Measurements from ENCODE around the gene MTA3. TPM values are rescaled to one million over a fixed set of nuclear protein-coding genes. Genes with fewer than 3 reads are reported as not detected.

Gene MTA3
- total and polyA plus RNA-seq, 7 experiments from 2014 or later, result 23.9 to 49.1 (median 30.5) TPM

- intact Hi-C loops (cut with micrococcal nuclease), result no loop called here
- CTCF ChIA-PET, result no interaction called here
- DNase-seq (no peak), ATAC-seq (no peak)
- Mint-ChIP-seq H3K4me1 (peaks cover 0 to 3% (median 0%) of the 10 kb centered on the region in 7 donors), H3K27ac (no peak overlapping the region), H3K27me3 (no peaks in the 10 kb centered on the region), H3K4me3 (no peak overlapping the region), H3K9me3 (peaks cover 0 to 3% (median 0%) of the 10 kb centered on the region in 11 donors), H3K36me3 (peaks cover 7 to 34% (median 10%) of the 10 kb centered on the region in 5 donors)
- Histone ChIP-seq H3K27ac (ENCODE audit: low read depth, low read length) (no peak overlapping the region), H3K9me3 (ENCODE audit: control insufficient read depth in 2 of 3, low read length in 3 of 3) (no peaks in the 10 kb centered on the region), H3K4me1 (ENCODE audit: control insufficient read depth in 2 of 2, insufficient read depth in 2 of 2, low read length in 2 of 2) (no peaks in the 10 kb centered on the region), H3K4me3 (ENCODE audit: low read length) (no peak overlapping the region), H3K27me3 (ENCODE audit: control insufficient read depth in 2 of 2, insufficient read depth in 2 of 2, low read length in 2 of 2) (no peaks in the 10 kb centered on the region), H3K36me3 (ENCODE audit: control insufficient read depth in 2 of 3, insufficient read depth in 3 of 3, low read length in 3 of 3) (no peaks in the 10 kb centered on the region)
- POLR2A ChIA-PET, result no interaction called here
Observed at GRCh38 chr2:42714686-42715085, 146.3 kb downstream of the MTA3 start.

- H3K4me1 Mint-ChIP-seq, result peaks cover 0 to 14% (median 0%) of the 10 kb centered on the region in 7 donors
- H3K27me3 Mint-ChIP-seq, result no peaks in the 10 kb centered on the region
- H3K36me3 Mint-ChIP-seq, result peaks cover 7 to 43% (median 31%) of the 10 kb centered on the region in 5 donors
- H3K36me3 ChIP-seq (ENCODE audit: control insufficient read depth in 2 of 3, insufficient read depth in 3 of 3, low read length in 3 of 3), result peaks cover 0 to 29% (median 0%) of the 10 kb centered on the region in 3 experiments
- ChIA-PET CTCF (interaction anchor here (0.6 to 0.8 kb wide), 2 partner anchors 58 to 70 kb away, joined by 3 read pairs; partner anchors contain the start of gene HAAO), POLR2A (interaction anchor here (0.5 kb wide), 1 partner anchor 1621 kb away, joined by 3 read pairs; no protein-coding TSS in a partner anchor)
- H3K4me3 Mint-ChIP-seq, result no peak overlapping the region
- H3K9me3 Mint-ChIP-seq, result no peaks in the 10 kb centered on the region
- H3K27ac Mint-ChIP-seq, result no peak overlapping the region
- H3K9me3 ChIP-seq (ENCODE audit: control insufficient read depth in 2 of 3, low read length in 3 of 3), result no peaks in the 10 kb centered on the region
- intact Hi-C loops (cut with micrococcal nuclease), result no loop called here
- ATAC-seq, result no peak
- H3K27me3 ChIP-seq (ENCODE audit: control insufficient read depth in 2 of 2, insufficient read depth in 2 of 2, low read length in 2 of 2), result no peaks in the 10 kb centered on the region
- no peak overlapping the region for H3K27ac ChIP-seq (ENCODE audit: low read depth, low read length)
- DNase-seq, result no peak
- no peaks in the 10 kb centered on the region for H3K4me1 ChIP-seq (ENCODE audit: control insufficient read depth in 2 of 2, insufficient read depth in 2 of 2, low read length in 2 of 2)
- H3K4me3 ChIP-seq (ENCODE audit: low read length), result no peak overlapping the region
Observed at GRCh38 chr2:42721898-42722297, 153.5 kb downstream of the MTA3 start.

GRCh38 chr2:42722320-42723190 is 154.1 kb downstream of the MTA3 start:
- Mint-ChIP-seq H3K9me3 (no peaks in the 10 kb centered on the region), H3K27ac (peak overlapping the region in 1 of 9 donors; percentile 64), H3K4me1 (peaks cover 0 to 14% (median 0%) of the 10 kb centered on the region in 7 donors), H3K27me3 (no peaks in the 10 kb centered on the region), H3K36me3 (peaks cover 7 to 48% (median 37%) of the 10 kb centered on the region in 5 donors), H3K4me3 (no peak overlapping the region)
- no peak overlapping the region for H3K4me3 ChIP-seq (ENCODE audit: low read length)
- no peaks in the 10 kb centered on the region for H3K4me1 ChIP-seq (ENCODE audit: control insufficient read depth in 2 of 2, insufficient read depth in 2 of 2, low read length in 2 of 2)
- peak; percentile 83 for ATAC-seq
- intact Hi-C loops (cut with micrococcal nuclease), result no loop called here
- ChIA-PET POLR2A (interaction anchor here (0.5 kb wide), 1 partner anchor 1620 kb away, joined by 3 read pairs; no protein-coding TSS in a partner anchor), CTCF (interaction anchor here (0.8 kb wide), 1 partner anchor 70 kb away, joined by 3 read pairs; the partner anchor contains the start of gene HAAO)
- peak in 1 of 9 donors; percentile 25 for DNase-seq
- H3K36me3 ChIP-seq (ENCODE audit: control insufficient read depth in 2 of 3, insufficient read depth in 3 of 3, low read length in 3 of 3), result peaks cover 0 to 34% (median 0%) of the 10 kb centered on the region in 3 experiments
- H3K9me3 ChIP-seq (ENCODE audit: control insufficient read depth in 2 of 3, low read length in 3 of 3), result no peaks in the 10 kb centered on the region
- H3K27me3 ChIP-seq (ENCODE audit: control insufficient read depth in 2 of 2, insufficient read depth in 2 of 2, low read length in 2 of 2), result no peaks in the 10 kb centered on the region
- no peak overlapping the region for H3K27ac ChIP-seq (ENCODE audit: low read depth, low read length)

GRCh38 chr2:42723465-42723864 is 155.0 kb downstream of the MTA3 start:
- H3K27ac ChIP-seq (ENCODE audit: low read depth, low read length), result no peak overlapping the region
- H3K27me3 Mint-ChIP-seq, result no peaks in the 10 kb centered on the region
- no peak overlapping the region for H3K27ac Mint-ChIP-seq
- ATAC-seq, result no peak
- H3K4me1 ChIP-seq (ENCODE audit: control insufficient read depth in 2 of 2, insufficient read depth in 2 of 2, low read length in 2 of 2), result no peaks in the 10 kb centered on the region
- no peaks in the 10 kb centered on the region for H3K9me3 ChIP-seq (ENCODE audit: control insufficient read depth in 2 of 3, low read length in 3 of 3)
- peaks cover 0 to 2% (median 0%) of the 10 kb centered on the region in 11 donors for H3K9me3 Mint-ChIP-seq
- peaks cover 0 to 34% (median 0%) of the 10 kb centered on the region in 3 experiments for H3K36me3 ChIP-seq (ENCODE audit: control insufficient read depth in 2 of 3, insufficient read depth in 3 of 3, low read length in 3 of 3)
- peaks cover 13 to 55% (median 46%) of the 10 kb centered on the region in 5 donors for H3K36me3 Mint-ChIP-seq
- intact Hi-C loops (cut with micrococcal nuclease), result no loop called here
- ChIA-PET CTCF (no interaction called here), POLR2A (no interaction called here)
- peaks cover 0 to 14% (median 0%) of the 10 kb centered on the region in 7 donors for H3K4me1 Mint-ChIP-seq
- no peaks in the 10 kb centered on the region for H3K27me3 ChIP-seq (ENCODE audit: control insufficient read depth in 2 of 2, insufficient read depth in 2 of 2, low read length in 2 of 2)
- H3K4me3 Mint-ChIP-seq, result no peak overlapping the region
- no peak overlapping the region for H3K4me3 ChIP-seq (ENCODE audit: low read length)
- no peak for DNase-seq

- ATAC-seq, result peak; percentile 30
- Mint-ChIP-seq H3K4me1 (peaks cover 0 to 14% (median 0%) of the 10 kb centered on the region in 7 donors), H3K9me3 (peaks cover 0 to 14% (median 5%) of the 10 kb centered on the region in 11 donors), H3K4me3 (no peak overlapping the region), H3K36me3 (peaks cover 14 to 66% (median 56%) of the 10 kb centered on the region in 5 donors), H3K27ac (no peak overlapping the region), H3K27me3 (no peaks in the 10 kb centered on the region)
- CTCF ChIA-PET, result no interaction called here
- Histone ChIP-seq H3K27ac (ENCODE audit: low read depth, low read length) (no peak overlapping the region), H3K36me3 (ENCODE audit: control insufficient read depth in 2 of 3, insufficient read depth in 3 of 3, low read length in 3 of 3) (peaks cover 0 to 34% (median 0%) of the 10 kb centered on the region in 3 experiments), H3K4me1 (ENCODE audit: control insufficient read depth in 2 of 2, insufficient read depth in 2 of 2, low read length in 2 of 2) (no peaks in the 10 kb centered on the region), H3K9me3 (ENCODE audit: control insufficient read depth in 2 of 3, low read length in 3 of 3) (no peaks in the 10 kb centered on the region), H3K4me3 (ENCODE audit: low read length) (no peak overlapping the region), H3K27me3 (ENCODE audit: control insufficient read depth in 2 of 2, insufficient read depth in 2 of 2, low read length in 2 of 2) (no peaks in the 10 kb centered on the region)
- intact Hi-C loops (cut with micrococcal nuclease), result no loop called here
- POLR2A ChIA-PET, result no interaction called here
- no peak for DNase-seq
Observed at GRCh38 chr2:42724886-42725285, 156.5 kb downstream of the MTA3 start.

- peaks cover 0 to 20% (median 7%) of the 10 kb centered on the region in 11 donors for H3K9me3 Mint-ChIP-seq
- H3K27me3 Mint-ChIP-seq, result no peaks in the 10 kb centered on the region
- H3K27me3 ChIP-seq (ENCODE audit: control insufficient read depth in 2 of 2, insufficient read depth in 2 of 2, low read length in 2 of 2), result no peaks in the 10 kb centered on the region
- H3K4me3 ChIP-seq (ENCODE audit: low read length), result no peak overlapping the region
- intact Hi-C loops (cut with micrococcal nuclease), result no loop called here
- no peak for DNase-seq
- CTCF ChIA-PET, result no interaction called here
- peak; percentile 54 for ATAC-seq
- no peak overlapping the region for H3K27ac Mint-ChIP-seq
- H3K4me1 Mint-ChIP-seq, result peaks cover 0 to 14% (median 0%) of the 10 kb centered on the region in 7 donors
- peaks cover 0 to 34% (median 0%) of the 10 kb centered on the region in 3 experiments for H3K36me3 ChIP-seq (ENCODE audit: control insufficient read depth in 2 of 3, insufficient read depth in 3 of 3, low read length in 3 of 3)
- POLR2A ChIA-PET, result no interaction called here
- no peaks in the 10 kb centered on the region for H3K4me1 ChIP-seq (ENCODE audit: control insufficient read depth in 2 of 2, insufficient read depth in 2 of 2, low read length in 2 of 2)
- peaks cover 14 to 73% (median 63%) of the 10 kb centered on the region in 5 donors for H3K36me3 Mint-ChIP-seq
- no peak overlapping the region for H3K27ac ChIP-seq (ENCODE audit: low read depth, low read length)
- no peaks in the 10 kb centered on the region for H3K9me3 ChIP-seq (ENCODE audit: control insufficient read depth in 2 of 3, low read length in 3 of 3)
- no peak overlapping the region for H3K4me3 Mint-ChIP-seq
Observed at GRCh38 chr2:42725657-42726056, 157.2 kb downstream of the MTA3 start.
